ENCODE data around the gene RAD51D. TPM values are rescaled to one million over a fixed set of nuclear protein-coding genes. Genes with fewer than 3 reads are reported as not detected.
"Not testable (repeated sequence)": the region's sequence is repeated elsewhere in the genome, so short reads cannot be mapped to it uniquely, and the experiment has no call there.

RAD51D gene
- total RNA-seq, 2 donors from 2014 or later, result 30.4 TPM

DNA sequence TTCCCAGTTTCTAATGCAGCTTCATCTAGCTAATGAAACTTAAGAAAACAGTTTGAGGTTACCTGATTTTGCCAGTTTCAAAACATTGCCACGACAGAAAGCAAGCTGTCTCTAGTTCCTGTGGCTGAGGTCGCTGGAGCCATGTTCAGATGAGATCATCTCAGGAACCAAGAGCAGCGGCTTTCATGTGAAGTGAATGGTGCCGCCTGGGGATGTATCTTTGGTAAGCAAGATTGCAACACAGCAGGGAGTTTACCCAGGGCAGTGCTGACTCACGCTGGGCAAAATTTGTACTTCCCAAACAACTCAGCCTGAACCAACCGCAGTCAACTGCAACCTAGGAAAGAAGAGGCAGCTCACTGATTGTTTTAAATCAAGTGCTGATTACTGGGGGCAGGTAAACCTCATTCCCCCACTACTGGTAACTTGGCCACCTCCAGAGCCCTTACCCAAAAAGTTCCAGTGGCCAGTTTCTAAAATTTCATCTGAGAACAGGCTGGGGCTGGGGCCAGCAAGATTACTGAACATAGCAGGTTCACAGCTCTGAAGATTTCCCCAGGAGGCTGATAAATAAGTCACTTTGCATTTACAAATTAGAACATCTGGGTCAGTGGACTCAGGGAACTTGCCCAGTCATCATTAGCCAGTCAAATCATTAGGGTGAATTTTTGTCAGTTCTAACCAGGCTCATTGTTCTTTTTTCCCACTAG lies 56.0 kb downstream of the RAD51D start, which contains the start of gene RFFL:
RFFL (minus strand) TSS at position 194 of the 710 bp plus-strand sequence. CDS start 37,154 bp downstream, outside the sequence.
- DNase-seq (ENCODE audit: low spot score in 2 of 2), result peak; percentile 81 to 93
- no peaks in the 10 kb centered on the region for H3K9me3 Mint-ChIP-seq
- ATAC-seq, result peak; percentile 99
- H3K27ac Mint-ChIP-seq, result peak within 1 kb of the TSS; percentile 69 to 81
- H3K36me3 Mint-ChIP-seq, result peaks cover 21 to 30% of the 10 kb centered on the region in 2 donors

DNA sequence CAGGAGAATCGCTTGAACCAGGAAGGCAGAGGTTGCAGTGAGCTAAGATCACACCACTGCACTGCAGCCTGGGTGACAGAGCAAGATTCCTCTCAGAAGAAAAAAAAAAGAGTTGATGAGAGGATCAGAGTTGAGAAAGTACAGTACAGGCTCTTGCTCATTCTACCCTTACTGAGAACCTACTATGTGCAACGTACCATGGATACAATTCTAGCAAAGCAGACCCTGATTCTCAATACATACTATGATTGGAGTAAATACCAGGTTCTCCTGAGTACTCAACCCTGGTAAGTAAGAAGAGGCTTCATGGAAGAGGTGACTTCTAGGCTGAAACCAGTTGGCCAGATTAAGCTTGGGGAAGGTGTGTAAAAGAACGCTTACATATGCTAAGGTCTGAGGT lies 57.4 kb downstream of the RAD51D start:
- Mint-ChIP-seq H3K9me3 (no peaks in the 10 kb centered on the region), H3K27ac (peak overlapping the region; percentile 0 to 6), H3K36me3 (peaks cover 21 to 30% of the 10 kb centered on the region in 2 donors)
- ATAC-seq, result no peak
- no peak for DNase-seq (ENCODE audit: low spot score in 2 of 2)

DNA sequence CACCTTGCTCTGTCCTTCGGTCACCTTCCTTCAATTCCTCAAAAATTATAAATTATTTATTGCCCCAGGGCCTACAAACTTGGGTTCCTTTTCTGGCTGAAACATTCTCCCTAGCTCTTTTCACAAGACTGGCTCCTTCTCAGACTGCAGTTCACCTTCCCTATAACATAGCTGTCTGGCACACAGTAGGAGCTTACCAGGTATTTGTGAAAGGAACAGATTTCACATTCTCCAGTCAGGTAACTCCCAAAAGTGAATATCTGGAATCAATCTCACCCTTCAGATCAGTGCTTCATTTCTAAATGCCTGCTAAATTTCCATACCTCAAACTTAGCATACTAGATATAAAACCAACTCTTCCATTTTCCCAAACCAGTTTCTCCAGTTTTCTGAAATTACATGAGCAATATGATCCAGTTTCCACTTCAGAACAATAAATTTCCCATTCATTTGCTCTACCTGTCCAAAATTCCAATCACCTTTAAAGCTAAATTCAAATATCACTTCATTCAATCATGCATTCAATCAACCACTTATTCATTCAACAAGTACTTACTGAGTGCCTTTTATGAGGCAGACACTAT lies 62.2 kb downstream of the RAD51D start:
- Mint-ChIP-seq H3K9me3 (peaks cover 0 to 4% of the 10 kb centered on the region in 2 donors), H3K36me3 (peaks cover 18 to 29% of the 10 kb centered on the region in 2 donors), H3K27ac (peak overlapping the region in 1 of 2 donors; percentile 63)
- ATAC-seq, result no peak
- no peak for DNase-seq (ENCODE audit: low spot score in 2 of 2)

DNA sequence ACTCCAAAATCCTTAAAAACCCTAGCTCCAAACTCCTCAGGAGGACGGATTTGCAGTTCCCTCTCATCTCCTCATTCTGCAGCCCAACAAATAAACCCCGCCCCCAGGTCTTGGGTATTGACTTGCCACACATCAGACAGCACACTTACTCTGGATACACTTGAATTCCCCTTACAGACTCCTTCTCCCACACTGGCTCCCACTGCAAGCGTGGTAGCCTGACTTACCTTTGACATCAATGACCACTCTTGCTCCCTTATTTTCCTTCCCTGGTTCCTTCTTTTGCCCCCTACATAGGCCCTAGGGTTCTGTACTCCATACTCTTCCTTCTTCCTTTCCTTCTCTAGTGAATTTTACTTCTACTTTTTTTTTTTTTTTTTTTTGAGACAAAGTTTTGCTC lies 63.6 kb downstream of the RAD51D start:
- DNase-seq (ENCODE audit: low spot score in 2 of 2) (no peak), ATAC-seq (no peak)
- H3K9me3 Mint-ChIP-seq, result peaks cover 0 to 4% of the 10 kb centered on the region in 2 donors
- H3K27ac Mint-ChIP-seq, result no peak overlapping the region
- H3K36me3 Mint-ChIP-seq, result peaks cover 13 to 22% of the 10 kb centered on the region in 2 donors

DNA sequence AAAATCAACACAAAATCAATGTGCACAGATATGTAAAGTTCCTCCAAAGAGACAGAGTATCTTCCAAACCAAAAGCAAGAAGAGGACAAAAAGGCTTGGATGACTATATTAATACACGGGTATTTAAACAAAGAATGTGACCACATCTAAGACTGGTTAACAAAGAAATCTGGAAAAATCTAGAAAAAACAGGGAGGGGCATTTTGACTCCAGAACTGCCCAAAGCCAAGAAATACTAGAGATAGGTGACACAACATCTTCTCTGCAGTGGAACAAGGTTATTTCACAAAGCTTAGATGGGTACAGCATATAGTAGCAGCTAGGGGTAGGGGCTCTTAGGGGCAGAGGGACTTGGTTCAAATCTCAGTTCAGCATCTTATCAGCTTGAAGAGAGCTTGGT lies 66.5 kb downstream of the RAD51D start:
- DNase-seq (ENCODE audit: low spot score in 2 of 2) (no peak), ATAC-seq (no peak)
- H3K27ac Mint-ChIP-seq, result no peak overlapping the region
- H3K36me3 Mint-ChIP-seq, result peaks cover 0 to 11% of the 10 kb centered on the region in 2 donors
- peaks cover 0 to 4% of the 10 kb centered on the region in 2 donors for H3K9me3 Mint-ChIP-seq

DNA sequence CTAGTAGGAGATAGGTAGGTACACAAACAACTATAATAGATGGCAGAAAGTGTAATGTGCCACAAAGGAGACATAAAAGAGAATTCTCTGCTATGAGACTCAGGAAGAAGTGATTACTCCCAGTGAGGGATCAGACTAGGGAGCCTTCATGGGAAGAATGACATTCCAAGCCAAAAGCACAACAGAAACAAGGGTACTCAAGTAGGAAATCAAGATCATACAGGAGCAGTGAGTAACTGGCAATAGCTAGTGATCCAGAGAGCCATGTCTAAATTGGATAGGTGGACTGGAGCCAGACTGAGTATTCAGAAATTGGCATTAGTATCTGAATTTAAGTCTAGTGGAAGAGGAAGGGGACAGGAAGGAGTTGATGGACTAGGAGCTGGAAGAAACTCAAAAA lies 66.9 kb downstream of the RAD51D start:
- Mint-ChIP-seq H3K27ac (peak overlapping the region in 1 of 2 donors; percentile 57), H3K9me3 (peaks cover 0 to 4% of the 10 kb centered on the region in 2 donors), H3K36me3 (peaks cover 0 to 11% of the 10 kb centered on the region in 2 donors)
- DNase-seq (ENCODE audit: low spot score in 2 of 2) (no peak), ATAC-seq (no peak)

DNA sequence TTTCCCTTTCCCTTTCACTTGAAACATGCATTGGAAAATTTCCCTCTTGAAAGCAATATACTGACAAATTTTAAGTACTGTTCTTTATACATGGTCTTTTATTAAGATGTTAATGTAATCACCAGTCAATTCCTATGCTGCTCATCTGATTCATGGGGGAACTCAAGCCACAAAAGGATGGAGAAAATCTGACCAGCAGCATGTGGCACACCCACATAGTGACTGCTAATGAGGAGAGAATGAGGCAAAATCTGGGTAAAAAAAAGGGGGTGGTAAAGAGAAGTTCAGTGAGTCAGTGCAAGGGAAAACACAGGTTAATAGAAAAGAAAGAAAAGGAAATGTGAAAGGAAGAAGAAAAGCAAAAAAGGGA lies 67.4 kb downstream of the RAD51D start:
- Mint-ChIP-seq H3K36me3 (peaks cover 0 to 11% of the 10 kb centered on the region in 2 donors), H3K9me3 (peaks cover 0 to 4% of the 10 kb centered on the region in 2 donors), H3K27ac (peak overlapping the region; percentile 38 to 57)
- ATAC-seq (peak; percentile 25 to 71), DNase-seq (ENCODE audit: low spot score in 2 of 2) (no peak)

DNA sequence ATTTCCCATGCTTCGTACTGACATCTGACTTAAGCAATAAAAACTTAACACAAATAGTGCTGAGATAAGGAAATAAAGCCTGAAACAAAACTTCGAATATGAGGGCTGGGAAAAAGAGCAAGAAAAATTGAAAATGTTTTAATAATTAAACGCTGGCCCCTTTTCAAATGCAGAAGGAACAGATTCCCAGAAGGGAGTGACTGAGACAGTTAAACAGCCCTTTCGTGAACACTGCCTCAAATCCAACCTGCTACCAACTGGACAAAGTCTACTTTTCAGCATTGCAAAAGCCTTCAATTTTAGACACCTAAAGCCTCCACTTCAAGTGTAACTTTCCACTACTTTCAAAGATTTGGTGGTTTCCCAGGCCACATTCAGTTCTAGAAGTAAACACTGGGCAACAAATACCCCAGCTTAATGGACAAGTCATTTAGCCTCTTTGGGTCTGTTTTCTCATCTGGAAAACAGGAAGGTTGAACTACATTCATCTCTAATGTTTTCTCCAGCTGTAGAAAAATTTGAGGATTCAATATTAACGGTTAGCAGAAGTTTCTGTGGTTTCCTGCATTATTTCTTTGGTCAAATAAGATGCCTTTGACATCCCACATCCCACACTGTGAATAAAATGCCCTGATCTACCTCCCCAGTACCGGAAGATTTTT lies 68.0 kb downstream of the RAD51D start:
- Mint-ChIP-seq H3K27ac (peak overlapping the region; percentile 38 to 57), H3K9me3 (peaks cover 0 to 4% of the 10 kb centered on the region in 2 donors), H3K36me3 (peaks cover 0 to 11% of the 10 kb centered on the region in 2 donors)
- DNase-seq (ENCODE audit: low spot score in 2 of 2), result no peak
- ATAC-seq, result peak; percentile 6 to 46

DNA sequence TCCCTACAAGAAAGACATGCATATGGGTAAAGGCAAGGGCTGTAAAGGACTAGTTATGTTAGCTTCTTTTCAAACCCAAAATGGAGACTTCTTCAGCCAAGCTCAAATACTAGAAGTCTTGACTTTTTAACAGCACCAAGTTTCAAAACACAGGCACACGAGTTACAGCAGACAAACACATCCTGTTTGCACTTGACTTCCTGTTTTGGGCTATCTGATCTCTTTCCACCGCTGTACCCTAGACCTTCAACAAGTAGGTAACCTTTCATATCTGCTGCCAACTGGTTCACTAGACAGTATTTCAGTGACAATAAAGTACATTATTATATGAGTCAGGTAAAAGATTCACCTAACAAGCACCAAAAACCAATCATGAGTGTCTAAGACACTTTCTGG lies 68.5 kb downstream of the RAD51D start:
- peaks cover 0 to 11% of the 10 kb centered on the region in 2 donors for H3K36me3 Mint-ChIP-seq
- ATAC-seq (peak; percentile 7 to 10), DNase-seq (ENCODE audit: low spot score in 2 of 2) (no peak)
- peak overlapping the region; percentile 2 to 57 for H3K27ac Mint-ChIP-seq
- peaks cover 0 to 4% of the 10 kb centered on the region in 2 donors for H3K9me3 Mint-ChIP-seq

DNA sequence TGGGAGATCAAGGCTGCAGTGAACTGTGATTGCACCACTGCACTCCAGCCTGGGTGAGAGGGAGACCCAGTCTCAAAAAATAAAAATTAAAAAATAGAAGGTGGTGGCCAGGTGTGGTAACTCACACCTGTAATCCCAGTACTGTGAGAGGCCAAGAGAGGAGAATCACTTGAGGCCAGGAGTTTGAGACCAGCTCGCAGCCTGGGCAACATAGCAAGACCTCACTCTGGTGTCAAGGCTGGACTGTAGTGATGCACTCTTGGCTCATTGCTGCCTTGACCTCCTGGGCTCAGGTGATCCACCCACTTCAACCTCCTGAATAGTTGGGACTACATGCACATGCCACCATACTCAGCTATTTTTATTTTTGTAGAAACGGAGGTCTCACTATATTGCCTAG lies 69.5 kb downstream of the RAD51D start:
- no peak for DNase-seq (ENCODE audit: low spot score in 2 of 2)
- peaks cover 0 to 4% of the 10 kb centered on the region in 2 donors for H3K9me3 Mint-ChIP-seq
- peaks cover 0 to 6% of the 10 kb centered on the region in 2 donors for H3K36me3 Mint-ChIP-seq
- ATAC-seq, result no peak
- no peak overlapping the region for H3K27ac Mint-ChIP-seq

DNA sequence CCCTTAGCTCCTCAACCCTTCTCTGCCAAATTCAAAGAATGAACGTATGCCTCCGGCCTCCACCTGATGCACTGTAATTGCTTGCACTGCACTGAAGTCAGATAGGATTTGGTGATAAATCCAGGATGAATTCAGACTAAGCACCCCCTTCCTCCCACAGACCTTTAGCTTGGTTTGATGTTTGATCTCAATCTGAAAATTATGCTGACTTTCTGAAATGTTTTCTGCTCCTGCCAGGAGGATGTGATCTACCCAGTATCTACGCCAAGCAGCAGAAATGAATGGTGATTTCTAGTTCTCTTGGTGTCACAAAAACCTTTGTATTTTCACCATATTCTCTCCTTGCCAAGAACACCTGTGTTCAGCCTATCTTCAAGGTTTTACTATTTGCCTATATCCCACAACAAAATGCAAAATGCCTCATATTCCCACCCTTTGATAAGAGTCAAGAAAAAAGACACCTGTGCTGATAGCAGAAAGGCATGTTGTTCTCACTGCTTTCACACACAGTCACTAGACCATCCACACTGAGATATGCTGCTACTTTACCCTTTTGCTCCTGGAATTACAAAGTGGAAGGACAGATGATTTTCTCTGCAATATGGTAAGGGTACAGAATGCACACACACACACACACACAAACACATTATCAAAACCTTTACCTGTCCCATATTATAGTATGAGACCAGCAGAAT lies 70.8 kb downstream of the RAD51D start:
- Mint-ChIP-seq H3K9me3 (peaks cover 0 to 4% of the 10 kb centered on the region in 2 donors), H3K27ac (peak overlapping the region; percentile 13 to 36), H3K36me3 (peaks cover 0 to 6% of the 10 kb centered on the region in 2 donors)
- DNase-seq (ENCODE audit: low spot score in 2 of 2) (no peak), ATAC-seq (no peak)

DNA sequence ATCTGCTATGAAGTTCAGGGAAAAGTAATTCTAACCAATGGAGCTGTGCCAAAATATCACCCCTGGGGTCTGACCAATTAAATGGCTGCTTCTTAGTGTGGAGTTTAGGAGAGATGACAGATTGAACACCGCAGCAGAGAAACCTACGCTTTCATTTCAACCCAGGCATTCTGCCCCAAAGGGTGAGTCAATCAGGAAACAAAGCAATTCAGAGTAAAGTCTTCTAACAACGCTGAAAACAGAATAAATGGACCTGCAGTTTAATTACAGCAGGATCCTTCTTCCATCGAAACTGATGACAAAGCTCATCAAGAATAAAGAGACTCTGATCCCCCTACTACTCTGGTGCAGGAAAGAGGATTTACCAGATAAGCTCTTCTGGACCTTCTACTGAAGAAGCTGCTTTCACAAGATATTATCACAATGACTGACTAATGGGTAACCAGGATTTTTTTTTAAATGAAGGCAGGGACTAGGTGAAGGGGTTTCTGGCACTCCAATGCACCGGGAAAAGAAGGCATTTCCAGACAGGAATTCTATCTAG lies 72.8 kb downstream of the RAD51D start:
- ATAC-seq (peak; percentile 95 to 98), DNase-seq (ENCODE audit: low spot score in 2 of 2) (peak; percentile 57 to 67)
- Mint-ChIP-seq H3K27ac (peak overlapping the region; percentile 90 to 96), H3K9me3 (no peaks in the 10 kb centered on the region), H3K36me3 (peaks cover 0 to 6% of the 10 kb centered on the region in 2 donors)

DNA sequence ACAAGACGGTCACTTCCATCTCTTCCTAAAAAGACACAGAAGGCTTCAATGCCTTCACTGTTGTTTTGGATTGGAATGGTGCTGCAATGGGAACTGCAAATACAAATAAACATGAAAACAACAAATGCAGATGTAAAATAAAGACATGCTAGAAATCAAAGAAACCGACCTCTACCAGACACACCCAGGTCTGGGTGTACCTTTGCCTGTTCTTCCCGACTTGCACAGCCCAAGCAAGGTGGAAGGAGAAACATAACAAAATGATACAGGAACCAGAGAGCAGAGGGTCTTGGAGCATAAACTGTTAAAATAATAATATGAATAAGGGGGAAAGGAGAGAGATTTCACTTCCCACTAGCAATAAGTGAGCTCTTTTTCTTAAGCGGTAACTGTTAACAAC lies 73.4 kb downstream of the RAD51D start:
- peak overlapping the region; percentile 90 to 96 for H3K27ac Mint-ChIP-seq
- ATAC-seq, result no peak

DNA sequence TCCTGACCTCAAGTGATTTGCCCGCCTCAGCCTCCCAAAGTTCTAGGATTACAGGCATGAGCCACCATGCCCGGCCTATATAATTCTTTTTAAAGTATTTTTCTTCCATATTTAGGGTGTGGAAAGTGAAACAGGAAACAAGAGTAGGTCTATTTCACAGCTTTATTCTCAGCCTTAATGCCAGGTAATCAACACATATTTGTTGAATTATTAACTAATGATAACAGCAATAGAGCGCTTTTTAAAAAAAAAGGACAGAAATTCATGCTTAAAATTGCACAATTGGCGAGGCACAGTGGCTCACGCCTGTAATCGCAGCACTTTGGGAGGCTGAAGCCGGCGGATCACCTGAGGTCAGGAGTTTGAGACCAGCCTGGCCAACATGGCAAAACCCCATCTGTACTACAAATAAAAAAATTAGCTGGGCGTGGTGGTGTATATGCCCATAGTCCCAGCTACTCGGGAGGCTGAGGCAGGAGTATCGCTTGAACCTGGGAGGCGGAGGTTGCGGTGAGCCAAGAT lies 74.1 kb downstream of the RAD51D start:
- DNase-seq (ENCODE audit: low spot score in 2 of 2); ATAC-seq; H3K9me3 Mint-ChIP-seq: not testable (repeated sequence)
- peaks cover 0 to 13% of the 10 kb centered on the region in 2 donors for H3K36me3 Mint-ChIP-seq
- H3K27ac Mint-ChIP-seq, result peak overlapping the region; percentile 90 to 96

More for the DNA sequence above, 73.4 kb downstream of the RAD51D start:
- H3K36me3 Mint-ChIP-seq, result peaks cover 0 to 8% of the 10 kb centered on the region in 2 donors
- peaks cover 0 to under 1% of the 10 kb centered on the region in 2 donors for H3K9me3 Mint-ChIP-seq
- no peak for DNase-seq (ENCODE audit: low spot score in 2 of 2)

DNA sequence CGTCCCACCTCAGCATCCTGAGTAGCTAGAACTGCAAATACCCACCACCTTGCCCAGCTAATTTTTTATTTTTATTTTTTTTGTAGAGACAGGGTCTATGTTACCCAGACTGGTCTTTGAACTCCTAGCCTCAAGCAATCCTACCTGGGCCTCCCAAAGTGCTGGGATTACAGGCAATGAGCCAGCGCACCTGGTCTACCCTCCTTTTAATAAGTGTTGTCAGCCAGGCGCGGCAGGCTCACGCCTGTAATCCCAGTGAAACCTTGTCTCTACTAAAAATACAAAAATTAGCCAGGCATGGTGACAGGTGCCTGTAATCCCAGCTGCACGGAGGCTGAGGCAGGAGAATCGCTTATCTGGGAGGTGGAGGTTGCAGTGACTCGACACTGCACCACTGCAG lies 75.5 kb downstream of the RAD51D start:
- DNase-seq (ENCODE audit: low spot score in 2 of 2), result no peak
- ATAC-seq, result no peak
- Mint-ChIP-seq H3K9me3 (peaks cover 0 to 4% of the 10 kb centered on the region in 2 donors), H3K27ac (no peak overlapping the region), H3K36me3 (peaks cover 0 to 13% of the 10 kb centered on the region in 2 donors)
